Omental fat pad (tissue), 4 donors: ENCODE results near the gene ANKS4B. TPM values are rescaled to one million over a fixed set of nuclear protein-coding genes. Genes with fewer than 3 reads are reported as not detected.

Experiments
- ATAC-seq: fragments of 150-250 bp; one replicate; pipeline ENCODE4 v1.9.1; 2016; ENCODE audit warnings: mild to moderate bottlenecking, moderate library complexity; ENCODE audit not compliant: low FRiP score
- DNase-seq: peaks from one replicate; pipeline ENCODE4 v3.0.0-alpha.2; 2019; ENCODE audit warnings: low spot score
- total RNA-seq, 4 donors: library from RNA; depleted of rRNA; stranded (reverse); fragments of >200 nt; gene quantifications; one replicate each; pipeline ENCODE4 v1.1.0, GENCODE V29; 2016
- TF ChIP-seq, protein P1 (sequence below), 3 donors: fragments of 450-650 bp; IDR thresholded peaks; one replicate each; pipeline ENCODE4 v1.5.1; 2016 to 2017; ENCODE audit warnings: antibody characterized with exemption in 3 of 3, mild to moderate bottlenecking in 3 of 3, moderate library complexity in 2 of 3

Gene ANKS4B
- total RNA-seq, 4 donors from 2014 or later = not detected

GRCh38 chr16:21250072-21250923 is 16.8 kb downstream of the ANKS4B start:
- DNase-seq (no peak), ATAC-seq (no peak)
- TF ChIP-seq, protein P1, sequence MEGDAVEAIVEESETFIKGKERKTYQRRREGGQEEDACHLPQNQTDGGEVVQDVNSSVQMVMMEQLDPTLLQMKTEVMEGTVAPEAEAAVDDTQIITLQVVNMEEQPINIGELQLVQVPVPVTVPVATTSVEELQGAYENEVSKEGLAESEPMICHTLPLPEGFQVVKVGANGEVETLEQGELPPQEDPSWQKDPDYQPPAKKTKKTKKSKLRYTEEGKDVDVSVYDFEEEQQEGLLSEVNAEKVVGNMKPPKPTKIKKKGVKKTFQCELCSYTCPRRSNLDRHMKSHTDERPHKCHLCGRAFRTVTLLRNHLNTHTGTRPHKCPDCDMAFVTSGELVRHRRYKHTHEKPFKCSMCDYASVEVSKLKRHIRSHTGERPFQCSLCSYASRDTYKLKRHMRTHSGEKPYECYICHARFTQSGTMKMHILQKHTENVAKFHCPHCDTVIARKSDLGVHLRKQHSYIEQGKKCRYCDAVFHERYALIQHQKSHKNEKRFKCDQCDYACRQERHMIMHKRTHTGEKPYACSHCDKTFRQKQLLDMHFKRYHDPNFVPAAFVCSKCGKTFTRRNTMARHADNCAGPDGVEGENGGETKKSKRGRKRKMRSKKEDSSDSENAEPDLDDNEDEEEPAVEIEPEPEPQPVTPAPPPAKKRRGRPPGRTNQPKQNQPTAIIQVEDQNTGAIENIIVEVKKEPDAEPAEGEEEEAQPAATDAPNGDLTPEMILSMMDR (IDR thresholded peaks at IDR 0.05) = no peak

GRCh38 chr16:21253470-21253869 is 20.0 kb downstream of the ANKS4B start:
- DNase-seq (no peak), ATAC-seq (no peak)
- TF ChIP-seq, protein P1 (IDR thresholded peaks at IDR 0.05) = no peak

GRCh38 chr16:21256636-21257035 is 23.1 kb downstream of the ANKS4B start:
- no peak for ATAC-seq
- TF ChIP-seq, protein P1 (IDR thresholded peaks at IDR 0.05) = no peak
- no peak for DNase-seq

DNA sequence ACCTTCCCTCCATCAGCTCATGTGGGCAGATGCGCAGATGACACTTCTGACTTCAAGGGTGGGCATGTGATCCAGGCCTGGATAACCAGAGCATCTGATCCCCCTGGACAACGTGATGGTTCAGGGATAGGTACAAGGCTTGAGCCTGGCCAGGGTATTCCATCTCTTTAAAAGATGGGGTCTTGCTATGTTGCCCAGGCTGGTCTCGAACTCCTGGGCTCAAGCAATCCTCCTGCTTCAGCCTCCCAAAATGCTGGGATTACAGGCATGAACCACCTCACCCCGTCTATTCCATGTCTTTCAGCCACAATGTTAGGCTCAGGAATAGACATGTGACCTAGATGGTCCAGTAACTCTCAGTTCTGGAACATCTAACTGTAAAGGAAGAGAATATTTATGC is 23.8 kb downstream of the ANKS4B start:
- no peak for ATAC-seq
- TF ChIP-seq, protein P1 (IDR thresholded peaks at IDR 0.05) = no peak
- no peak for DNase-seq

- peak; percentile 85 for ATAC-seq
- no peak for DNase-seq
- TF ChIP-seq, protein P1 (IDR thresholded peaks at IDR 0.05) = no peak
Observed at GRCh38 chr16:21260870-21261791, 27.6 kb downstream of the ANKS4B start.

GRCh38 chr16:21262779-21263639 is 29.5 kb downstream of the ANKS4B start:
- TF ChIP-seq, protein P1 (IDR thresholded peaks at IDR 0.05) = no peak
- ATAC-seq (no peak), DNase-seq (no peak)
